OCI-LY1 (cell line): Measurements from ENCODE around the gene LTBR.

Experiments used
- CTCF ChIP-seq: fragments of 200-600 bp; sonication (generic), shearing (Covaris generic); IDR thresholded peaks from 2 replicates; pipeline ENCODE4 v1.5.1; 2017; ENCODE audit warnings: mild to moderate bottlenecking, antibody characterized with exemption, low read length, moderate library complexity, mixed read lengths
- EZH2 ChIP-seq: fragments of 200-600 bp; sonication (generic), shearing (Covaris generic); IDR thresholded peaks from 2 replicates; pipeline ENCODE4 v1.8.0; 2017; ENCODE audit warnings: borderline replicate concordance, mixed run types, mild to moderate bottlenecking, antibody characterized with exemption, low read length, moderate library complexity, mixed read lengths

GRCh38 chr12:6386491-6386890, 2.5 kb downstream of the LTBR start:
- TF ChIP-seq EZH2 = no peak
- no peak for TF ChIP-seq CTCF
